Upper lobe of left lung (tissue), 6 donors: ENCODE measurements around the gene PLA2G2A. TPM values are rescaled to one million over a fixed set of nuclear protein-coding genes. Genes with fewer than 3 reads are reported as not detected.
"Not testable (repeated sequence)": the region's sequence is repeated elsewhere in the genome, so short reads cannot be mapped to it uniquely, and the experiment has no call there.

Experiments
- ATAC-seq, 2 donors: fragments of 200-7000 bp; cut with Tn5 transposase; one replicate each; pipeline ENCODE4 v1.9.1; 2022; ENCODE audit warnings: mild to moderate bottlenecking in 2 of 2, moderate library complexity in 2 of 2; ENCODE audit not compliant: low FRiP score in 2 of 2
- DNase-seq, 2 donors: peaks; one replicate each; pipeline ENCODE4 v3.0.0-alpha.2; 2019 to 2020
- H3K27ac ChIP-seq, 4 donors: fragments of 200-600 bp; sonication (generic); one replicate each; pipeline ENCODE4 v1.5.1; 2016 to 2019
- H3K27me3 ChIP-seq, 4 donors: fragments of 200-600 bp; sonication (generic); one replicate each; pipeline ENCODE4 v1.5.1; 2017 to 2019
- H3K36me3 ChIP-seq, 4 donors: fragments of 200-600 bp; sonication (generic); one replicate each; pipeline ENCODE4 v1.5.1; 2016 to 2019
- H3K4me1 ChIP-seq, 4 donors: fragments of 200-600 bp; sonication (generic); one replicate each; pipeline ENCODE4 v1.5.1; 2018 to 2019
- H3K4me3 ChIP-seq, 4 donors: fragments of 200-600 bp; sonication (generic); one replicate each; pipeline ENCODE4 v1.5.1; 2017 to 2019; ENCODE audit warnings: mild to moderate bottlenecking in 2 of 4, moderate library complexity in 1 of 4
- H3K9me3 ChIP-seq, 4 donors: fragments of 200-600 bp; sonication (generic); one replicate each; pipeline ENCODE4 v1.5.1; 2018 to 2019
- CTCF ChIP-seq, 6 experiments: fragments of 450-650 bp in 4 of 6; fragments of 200-600 bp in 2 of 6; sonication (generic) in 2 of 6; IDR thresholded peaks; one replicate each; pipeline ENCODE4 v1.5.1; 2016 to 2019; ENCODE audit warnings: antibody characterized with exemption in 6 of 6
- EP300 ChIP-seq, 4 donors: sonication (generic); formaldehyde crosslinking; IDR thresholded peaks; one replicate each; pipeline ENCODE4 v1.5.1; 2017; ENCODE audit warnings: antibody characterized with exemption in 4 of 4, control low read depth in 2 of 4
- POLR2A ChIP-seq, 4 donors: fragments of 450-650 bp; IDR thresholded peaks; one replicate each; pipeline ENCODE4 v1.5.1; 2016 to 2017; ENCODE audit warnings: antibody characterized with exemption in 4 of 4, mild to moderate bottlenecking in 2 of 4
- POLR2AphosphoS5 ChIP-seq, 2 donors: sonication (generic); formaldehyde crosslinking; IDR thresholded peaks; one replicate each; pipeline ENCODE4 v1.5.1; 2017; ENCODE audit warnings: antibody characterized with exemption in 2 of 2
- WGBS, 2 donors: methylation state at CpG; one replicate each; pipeline ENCODE4 v1.1.5; 2017 to 2018; 5-methylcytosine and 5-hydroxymethylcytosine counted together
- total RNA-seq, 6 donors: library from RNA; depleted of rRNA in 4 of 6; stranded (reverse); fragments of >200 nt in 4 of 6; gene quantifications; one replicate each; pipeline versions ENCODE4 v1.1.0 to v1.2.1, GENCODE V29; 2016 to 2021
- donor health status: DM: no; HTN: no; CAD: no; lungs with moderate emphysema.
- donor health status: DM: no; HTN: yes; CAD: no; lungs with severe emphysema.

The PLA2G2A gene
- total RNA-seq, 6 donors from 2014 or later, result 0.76 to 136 (median 14.9) TPM; not detected in 1

DNA sequence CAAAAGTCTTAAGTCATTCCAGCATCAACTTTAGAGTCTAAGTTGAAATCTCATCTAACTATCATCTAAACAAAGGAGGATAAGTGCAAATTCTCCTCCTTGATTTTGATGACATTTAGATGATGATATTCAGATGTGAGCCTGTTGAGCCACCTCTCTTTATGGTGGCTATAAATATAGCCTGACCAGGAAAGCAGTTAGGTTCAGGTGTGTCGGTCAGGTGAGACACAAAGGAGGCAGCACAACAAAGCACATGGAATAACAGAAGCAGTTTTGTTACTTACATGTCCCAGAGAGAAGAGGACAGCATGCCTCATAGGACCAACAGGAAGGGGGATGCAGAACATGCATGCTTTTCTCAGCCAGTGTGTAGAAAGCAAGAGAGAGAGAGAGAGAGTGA lies 30.6 kb upstream of the PLA2G2A start:
- Histone ChIP-seq H3K9me3 (peaks cover 0 to 5% (median 4%) of the 10 kb centered on the region in 4 donors), H3K27me3 (no peaks in the 10 kb centered on the region), H3K36me3 (no peaks in the 10 kb centered on the region), H3K4me1 (no peaks in the 10 kb centered on the region), H3K27ac (no peak overlapping the region), H3K4me3 (no peak overlapping the region)
- ATAC-seq, result no peak
- WGBS, 2 donors, result 82 to 89% methylated on average over 1 of the region's 1 CpG
- no peak for DNase-seq
- TF ChIP-seq POLR2AphosphoS5 (IDR thresholded peaks at IDR 0.05), result no peak
- TF ChIP-seq EP300 (IDR thresholded peaks at IDR 0.05), result no peak
- TF ChIP-seq POLR2A (IDR thresholded peaks at IDR 0.05), result no peak
- no peak for TF ChIP-seq CTCF (IDR thresholded peaks at IDR 0.05)

- DNase-seq (no peak), ATAC-seq (no peak)
- H3K9me3 ChIP-seq, result peaks cover 0 to 3% (median 2%) of the 10 kb centered on the region in 4 donors
- H3K36me3 ChIP-seq, result no peaks in the 10 kb centered on the region
- H3K27me3 ChIP-seq, result no peaks in the 10 kb centered on the region
- 60 to 67% methylated on average over 1 of the region's 1 CpG for WGBS, 2 donors
- no peak overlapping the region for H3K4me3 ChIP-seq
- H3K27ac ChIP-seq, result no peak overlapping the region
- H3K4me1 ChIP-seq, result no peaks in the 10 kb centered on the region
- TF ChIP-seq POLR2AphosphoS5 (IDR thresholded peaks at IDR 0.05), result no peak
Observed at GRCh38 chr1:20009212-20009611, 29.8 kb upstream of the PLA2G2A start.

GRCh38 chr1:20008391-20008841 lies 29.0 kb upstream of the PLA2G2A start:
- DNase-seq (no peak), ATAC-seq (peak; percentile 37 to 99)
- Histone ChIP-seq H3K27ac (no peak overlapping the region), H3K36me3 (no peaks in the 10 kb centered on the region), H3K27me3 (no peaks in the 10 kb centered on the region), H3K4me3 (no peak overlapping the region), H3K9me3 (no peaks in the 10 kb centered on the region), H3K4me1 (no peaks in the 10 kb centered on the region)
- 50 to 85% methylated on average over 2 of the region's 2 CpGs for WGBS, 2 donors
- TF ChIP-seq EP300 (IDR thresholded peaks at IDR 0.05), result peak in 1 of 4 donors; percentile 7
- no peak for TF ChIP-seq POLR2AphosphoS5 (IDR thresholded peaks at IDR 0.05)

DNA sequence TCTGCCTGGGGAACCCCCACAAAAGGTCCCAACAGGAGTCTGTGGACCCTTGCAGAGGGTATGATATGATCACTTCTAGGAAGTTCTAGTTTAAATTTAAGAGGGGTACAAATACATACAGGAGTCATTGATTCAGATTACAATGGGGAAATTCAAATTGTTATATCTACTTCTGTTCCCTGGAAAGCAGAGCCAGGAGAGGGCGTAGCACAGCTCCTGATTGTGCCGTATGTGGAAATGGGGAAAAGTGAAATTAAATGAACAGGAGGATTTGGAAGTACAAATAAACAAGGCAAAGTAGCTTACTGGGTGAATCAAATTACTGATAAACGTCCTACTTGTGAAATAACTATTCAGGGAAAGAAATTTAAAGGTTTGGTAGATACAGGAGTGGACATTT lies 19.4 kb upstream of the PLA2G2A start:
- H3K36me3 ChIP-seq, H3K27ac ChIP-seq, H3K27me3 ChIP-seq, H3K4me1 ChIP-seq, ATAC-seq, H3K9me3 ChIP-seq, H3K4me3 ChIP-seq, DNase-seq: not testable (repeated sequence)
- 39 to 53% methylated on average over 3 of the region's 3 CpGs for WGBS, 2 donors

DNA sequence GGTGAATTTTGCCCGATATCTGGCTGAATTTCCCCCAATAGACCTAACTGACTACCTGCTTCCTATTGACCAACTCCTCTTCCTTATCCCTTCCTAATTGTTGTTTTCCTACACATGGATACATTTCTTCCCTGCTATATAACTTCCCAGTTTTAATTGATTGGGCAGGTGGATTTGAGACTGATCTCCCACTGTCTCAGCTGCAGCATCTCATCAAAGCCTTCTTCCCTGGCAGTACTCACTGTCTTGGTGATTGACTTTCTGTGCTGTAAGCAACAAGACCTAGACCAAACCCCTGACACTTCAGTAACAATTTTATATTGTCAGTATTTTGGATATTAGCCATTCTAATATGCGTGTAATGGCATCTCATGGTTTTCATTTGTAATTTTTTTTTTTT lies 11.3 kb upstream of the PLA2G2A start:
- no peaks in the 10 kb centered on the region for H3K27me3 ChIP-seq
- H3K27ac ChIP-seq, result no peak overlapping the region
- no peaks in the 10 kb centered on the region for H3K9me3 ChIP-seq
- H3K36me3 ChIP-seq, result no peaks in the 10 kb centered on the region
- DNase-seq, result no peak
- peaks cover 0 to 3% (median 0%) of the 10 kb centered on the region in 4 donors for H3K4me1 ChIP-seq
- H3K4me3 ChIP-seq, result no peak overlapping the region
- WGBS, 2 donors, result 84 to 88% methylated on average over 2 of the region's 2 CpGs
- TF ChIP-seq CTCF (IDR thresholded peaks at IDR 0.05), result no peak
- TF ChIP-seq POLR2A (IDR thresholded peaks at IDR 0.05), result no peak
- TF ChIP-seq POLR2AphosphoS5 (IDR thresholded peaks at IDR 0.05), result no peak
- TF ChIP-seq EP300 (IDR thresholded peaks at IDR 0.05), result no peak
- no peak for ATAC-seq

DNA sequence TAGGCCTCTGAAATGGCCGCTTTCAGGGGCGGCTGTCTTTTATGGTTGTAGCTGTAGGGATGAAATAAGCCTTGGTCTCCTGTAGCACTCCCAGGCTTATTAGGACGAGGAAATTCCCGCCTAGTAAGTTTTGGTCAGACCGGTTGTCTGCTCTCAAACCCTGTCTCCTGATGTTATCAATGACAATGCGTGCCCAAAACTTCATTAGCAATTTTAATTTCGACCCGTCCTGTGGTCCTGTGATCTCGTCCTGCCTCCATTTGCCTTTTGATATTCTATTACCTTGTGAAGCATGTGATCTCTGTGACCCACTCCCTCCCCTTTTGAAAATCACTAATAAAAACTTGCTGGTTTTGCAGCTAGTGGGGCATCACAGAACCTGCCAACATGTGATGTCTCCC lies 10.8 kb upstream of the PLA2G2A start:
- 60 to 77% methylated on average over 9 of the region's 9 CpGs for WGBS, 2 donors
- not testable (repeated sequence) for ATAC-seq, H3K27ac ChIP-seq, H3K36me3 ChIP-seq, H3K27me3 ChIP-seq, H3K4me1 ChIP-seq, H3K9me3 ChIP-seq, DNase-seq, H3K4me3 ChIP-seq

- 58 to 67% methylated on average over 3 to 4 of the region's 4 CpGs for WGBS, 2 donors
- TF ChIP-seq CTCF (IDR thresholded peaks at IDR 0.05) (no peak), POLR2AphosphoS5 (IDR thresholded peaks at IDR 0.05) (no peak), POLR2A (IDR thresholded peaks at IDR 0.05) (no peak), EP300 (IDR thresholded peaks at IDR 0.05) (no peak)
- ATAC-seq, result peak in 1 of 2 donors; percentile 54
Observed at GRCh38 chr1:19988267-19989006, 9.0 kb upstream of the PLA2G2A start.

More at GRCh38 chr1:19988267-19989006, 9.0 kb upstream of the PLA2G2A start:
- Histone ChIP-seq H3K4me3 (no peak overlapping the region), H3K27ac (no peak overlapping the region), H3K4me1 (peaks cover 0 to 3% (median 0%) of the 10 kb centered on the region in 4 donors), H3K36me3 (no peaks in the 10 kb centered on the region), H3K27me3 (no peaks in the 10 kb centered on the region), H3K9me3 (no peaks in the 10 kb centered on the region)
- no peak for DNase-seq
